ENCODE data around the gene ARMC9. TPM values are rescaled to one million over a fixed set of nuclear protein-coding genes. Genes with fewer than 3 reads are reported as not detected.
A peak's percentile ranks its signal among the peaks of the same experiment; 100 is the strongest.

Gene ARMC9
- total and polyA plus RNA-seq, 2 of the 13 experiments (the other 11 are each of a cell fraction or from before 2014, with no cell fraction given), result 9.1 to 12.8 TPM

- no peak for TF ChIP-seq ZNF333 (CRISPR knock-in tag; IDR thresholded peaks at IDR 0.05; ENCODE audit: borderline replicate concordance)
- TF ChIP-seq ZNF879 (CRISPR knock-in tag; IDR thresholded peaks at IDR 0.05), result no peak
- 0 out of 2 replicates have a peak, but pooled peaks have one; percentile 21 for TF ChIP-seq HNF4A (CRISPR knock-in tag; IDR thresholded peaks at IDR 0.05)
- TF ChIP-seq, protein P1, sequence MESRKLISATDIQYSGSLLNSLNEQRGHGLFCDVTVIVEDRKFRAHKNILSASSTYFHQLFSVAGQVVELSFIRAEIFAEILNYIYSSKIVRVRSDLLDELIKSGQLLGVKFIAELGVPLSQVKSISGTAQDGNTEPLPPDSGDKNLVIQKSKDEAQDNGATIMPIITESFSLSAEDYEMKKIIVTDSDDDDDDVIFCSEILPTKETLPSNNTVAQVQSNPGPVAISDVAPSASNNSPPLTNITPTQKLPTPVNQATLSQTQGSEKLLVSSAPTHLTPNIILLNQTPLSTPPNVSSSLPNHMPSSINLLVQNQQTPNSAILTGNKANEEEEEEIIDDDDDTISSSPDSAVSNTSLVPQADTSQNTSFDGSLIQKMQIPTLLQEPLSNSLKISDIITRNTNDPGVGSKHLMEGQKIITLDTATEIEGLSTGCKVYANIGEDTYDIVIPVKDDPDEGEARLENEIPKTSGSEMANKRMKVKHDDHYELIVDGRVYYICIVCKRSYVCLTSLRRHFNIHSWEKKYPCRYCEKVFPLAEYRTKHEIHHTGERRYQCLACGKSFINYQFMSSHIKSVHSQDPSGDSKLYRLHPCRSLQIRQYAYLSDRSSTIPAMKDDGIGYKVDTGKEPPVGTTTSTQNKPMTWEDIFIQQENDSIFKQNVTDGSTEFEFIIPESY (CRISPR knock-in tag; IDR thresholded peaks at IDR 0.05), result peak; percentile 95
- TF ChIP-seq TCF12 (IDR thresholded peaks at IDR 0.05), result no peak
- TF ChIP-seq TCF12 (CRISPR knock-in tag; IDR thresholded peaks at IDR 0.05), result no peak
- peak; percentile 59 for TF ChIP-seq RFX1 (IDR thresholded peaks at IDR 0.05)
- Histone ChIP-seq H3K4me2 (ENCODE audit: low read depth, low read length) (no peak overlapping the region), H2AFZ (ENCODE audit: low read length) (no peak overlapping the region), H3K27ac (ENCODE audit: extremely low read length, insufficient read depth, low read length) (peak overlapping the region; percentile 26), H3K4me1 (ENCODE audit: insufficient read depth, low read length) (peaks cover 14% of the 10 kb centered on the region), H3K9ac (ENCODE audit: insufficient read depth, low read depth, low read length) (no peak overlapping the region), H3K4me3 (replicated peaks in 1 of 3; ENCODE audit: insufficient read depth in 1 of 3, low read depth in 2 of 3, low read length in 3 of 3) (no peak overlapping the region), H3K36me3 (replicated peaks in 1 of 2; ENCODE audit: control insufficient read depth in 1 of 2, insufficient read depth in 2 of 2, low read length in 2 of 2) (no peaks in the 10 kb centered on the region; a peak in 1 of 5 replicates), H3K79me2 (ENCODE audit: insufficient read depth, low read length) (no peaks in the 10 kb centered on the region), H4K20me1 (ENCODE audit: insufficient read depth, low read length) (no peaks in the 10 kb centered on the region), H3K9me3 (ENCODE audit: low read length) (no peaks in the 10 kb centered on the region), H3K27me3 (ENCODE audit: control insufficient read depth in 1 of 2, insufficient read depth in 2 of 2, low read length in 2 of 2) (no peaks in the 10 kb centered on the region)
- CTCF ChIA-PET (ENCODE audit: low intra/inter-chr PET ratio, low total read pairs), result interaction anchor here (1.3 to 2.5 kb wide), 2 partner anchors 164 to 222 kb away, joined by 3 to 9 read pairs; no protein-coding TSS in a partner anchor
- DNase-seq (ENCODE audit: low spot score) (no peak), FAIRE-seq (no peak), ATAC-seq (peak; percentile 33; the same call in 2 of the 3 replicates)
- 77% methylated on average over 5 of the region's 5 CpGs for WGBS (ENCODE audit: low lambda C conversion rate)
- BruUV-seq (replicated peaks), result TSS peak; percentile 31
- POLR2A ChIA-PET, result interaction anchor here (0.8 kb wide), 1 partner anchor 28 kb away, joined by 4 read pairs; no protein-coding TSS in a partner anchor
- in situ Hi-C loops (cut with HindIII; ENCODE audit: extremely low pct_ligation_motif_present, low pct_unique_long_range_greater_than_20kb) (loop anchor here (5.0 kb wide), 1 partner anchor 183 kb away; no protein-coding TSS in a partner anchor), intact Hi-C loops (cut with micrococcal nuclease; ENCODE audit: unreplicated experiment) (loop anchor here (2.0 kb wide), 1 partner anchor 68 kb away; no protein-coding TSS in a partner anchor)
These were observed 30.6 kb downstream of the ARMC9 start for GRCh38 chr2:231228974-231229529.

Data from HepG2 (cell line).